Measurements from ENCODE around the gene TFB2M. TPM values are rescaled to one million over a fixed set of nuclear protein-coding genes. Genes with fewer than 3 reads are reported as not detected.
A peak's percentile ranks its signal among the peaks of the same experiment; 100 is the strongest.

TFB2M gene
- total RNA-seq, 1 experiment from 2014 or later: 27.7 TPM

DNA sequence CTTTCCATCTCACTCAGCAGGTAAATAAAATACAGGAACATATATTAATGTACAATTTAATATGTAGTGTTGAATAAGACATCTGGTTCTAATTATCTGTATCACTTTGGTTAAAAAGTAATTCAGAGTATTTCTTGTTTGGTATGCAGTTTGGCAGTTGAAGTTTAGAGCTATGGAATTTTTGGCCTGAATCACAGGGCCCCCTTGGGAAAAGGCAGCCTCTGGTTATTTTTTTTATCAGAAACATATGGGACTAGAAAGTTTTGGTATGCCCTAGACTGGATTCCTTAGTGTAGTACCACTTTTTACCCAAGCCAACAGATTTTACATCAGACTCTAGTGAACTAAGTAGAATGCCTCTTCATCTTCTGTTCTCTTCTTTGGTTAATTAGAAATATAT is 26.6 kb upstream of the TFB2M start:
- no peak overlapping the region for H4K91ac ChIP-seq (ENCODE audit: insufficient read length, low read depth, low read length)
- H3K4me1 ChIP-seq (ENCODE audit: insufficient read depth, low read length): no peaks in the 10 kb centered on the region
- no peak overlapping the region for H3K56ac ChIP-seq (ENCODE audit: insufficient read length, low read depth, low read length)
- Mint-ChIP-seq H3K27me3 (ENCODE audit: low read depth) (no peaks in the 10 kb centered on the region), H3K4me1 (no peaks in the 10 kb centered on the region), H3K9me3 (peaks cover 7 to 9% of the 10 kb centered on the region in 2 experiments), H3K27ac (0 out of 7 replicates have a peak overlapping the region, but pooled peaks of 1 of the 3 experiments have one; percentile 3), H3K4me3 (no peak overlapping the region), H3K36me3 (ENCODE audit: insufficient read depth in 1 of 3, low read depth in 3 of 3) (peaks cover 16 to 24% (median 22%) of the 10 kb centered on the region in 3 experiments)
- no peak overlapping the region for H2BK5ac ChIP-seq (ENCODE audit: insufficient read length, low read length)
- no peak overlapping the region for H2BK12ac ChIP-seq (ENCODE audit: insufficient read length, low read depth, low read length)
- H2AFZ ChIP-seq (ENCODE audit: low read length): no peak overlapping the region
- no peak overlapping the region for H3K9ac ChIP-seq (ENCODE audit: extremely low read depth, insufficient read length, low read length)
- no peak overlapping the region for H3K27ac ChIP-seq (ENCODE audit: insufficient read length, low read depth, low read length)
- no peak overlapping the region for H2BK15ac ChIP-seq (ENCODE audit: low read depth, low read length)
- H2AK5ac ChIP-seq (ENCODE audit: insufficient read length, low read length): no peak overlapping the region
- H3K79me1 ChIP-seq (ENCODE audit: insufficient read depth, low read depth, low read length, poor library complexity, severe bottlenecking): no peaks in the 10 kb centered on the region
- no peak overlapping the region for H2BK120ac ChIP-seq (ENCODE audit: low read depth, low read length, poor library complexity, severe bottlenecking)
- H3K9me3 ChIP-seq (ENCODE audit: control insufficient read depth, low read depth, low read length): no peaks in the 10 kb centered on the region
- no peak for DNase-seq
- no peak overlapping the region for H4K5ac ChIP-seq (ENCODE audit: insufficient read length, low read depth, low read length)
- H3K14ac ChIP-seq (ENCODE audit: insufficient read depth, low read length): no peak overlapping the region
- H4K20me1 ChIP-seq (ENCODE audit: control insufficient read depth, insufficient read depth, insufficient read length): no peaks in the 10 kb centered on the region
- H2BK20ac ChIP-seq (ENCODE audit: low read depth, low read length, poor library complexity, severe bottlenecking): no peak overlapping the region
- H3T11ph ChIP-seq (ENCODE audit: low read length): no peak overlapping the region
- H3K79me2 ChIP-seq (ENCODE audit: insufficient read depth, low read length): no peaks in the 10 kb centered on the region
- no peak overlapping the region for H3K23ac ChIP-seq (ENCODE audit: insufficient read length, low read depth, low read length)
- TF ChIP-seq CTCF (conservative IDR thresholded peaks at IDR 0.05): no peak
- no peaks in the 10 kb centered on the region for H3K23me2 ChIP-seq (ENCODE audit: insufficient read length, low read depth, low read length, poor library complexity, severe bottlenecking)
- no peak overlapping the region for H3K4ac ChIP-seq (ENCODE audit: low read depth, low read length)
- no peak overlapping the region for H4K8ac ChIP-seq (replicated peaks; ENCODE audit: insufficient read length, low read depth, low read length)
- no peak overlapping the region for H3K18ac ChIP-seq (ENCODE audit: insufficient read length, low read depth, low read length)
- H3K4me2 ChIP-seq (ENCODE audit: insufficient read depth, insufficient read length, low read length): no peak overlapping the region
- H3K27me3 ChIP-seq (ENCODE audit: insufficient read depth, low read length): no peaks in the 10 kb centered on the region

Measured in H9 (cell line).